HCT116 (cell line): Measurements from ENCODE around the gene ST7. TPM values are rescaled to one million over a fixed set of nuclear protein-coding genes. Genes with fewer than 3 reads are reported as not detected.

Experiments
- ATAC-seq: fragments of 200-7000 bp; cut with Tn5 transposase; 2 replicates; pipeline ENCODE4 v1.9.1; 2020; ENCODE audit warnings: mild to moderate bottlenecking, moderate library complexity
- BruUV-seq: library from RNA; stranded (reverse); fragments of 400-500 nt; replicated peaks from 2 replicates; lab custom pipeline; 2021; lab: Mats Ljungman, UMichigan
- CTCF ChIA-PET: fragments of 300-600 bp; sonication (Branson Sonifier 250); formaldehyde crosslinking; loops from one replicate; lab custom pipeline; 2021; ENCODE audit warnings: antibody characterized with exemption; lab: Charles Lee
- POLR2A ChIA-PET: fragments of 300-600, 350-600 bp; sonication (Branson Sonifier 250); formaldehyde crosslinking; loops from one replicate; lab custom pipeline; 2021; ENCODE audit warnings: antibody characterized with exemption; lab: Charles Lee
- RAD21 ChIA-PET, 2 experiments: fragments of 300-600 bp; sonication (Branson Sonifier 250); formaldehyde crosslinking; loops; one replicate each; lab custom pipeline; 2023; ENCODE audit warnings: low total read pairs in 2 of 2; ENCODE audit not compliant: uncharacterized antibody in 2 of 2, unreplicated experiment in 2 of 2, low non-redundant PET in 1 of 2; lab: Charles Lee
- DNase-seq: peaks from one replicate; pipeline ENCODE4 v3.0.0-alpha.2; 2010; ENCODE audit warnings: low read depth, low spot score
- H2AFZ ChIP-seq: fragments of 200-600 bp; shearing (Covaris generic), sonication (generic); 2 replicates; pipeline ENCODE4 v1.6.1; 2017; ENCODE audit warnings: low read depth, mixed run types, mixed read lengths, antibody characterized with exemption, low read length; ENCODE audit not compliant: poor library complexity, severe bottlenecking
- H3K27ac ChIP-seq: 2 replicates; pipeline ENCODE4 v1.5.1; 2012; ENCODE audit warnings: low read depth, low read length
- H3K27me3 ChIP-seq: fragments of 200-600 bp; sonication (generic); 2 replicates; pipeline ENCODE4 v1.6.1; 2016; ENCODE audit warnings: mixed run types, low read length, mixed read lengths; ENCODE audit not compliant: insufficient read depth
- H3K36me3 ChIP-seq, 2 experiments: fragments of 200-500 bp in 1 of 2; fragments of 200-600 bp in 1 of 2; sonication (Bioruptor generic) in 1 of 2; sonication (generic) in 1 of 2; 2 replicates each; pipeline versions ENCODE4 v1.5.1 to v1.6.1; 2014 to 2016; ENCODE audit warnings: low read length in 2 of 2, inconsistent platforms in 1 of 2, mixed read lengths in 1 of 2, mixed run types in 1 of 2; ENCODE audit not compliant: insufficient read depth in 2 of 2, control insufficient read depth in 1 of 2
- H3K4me1 ChIP-seq, 2 experiments: fragments of 200-600 bp in 1 of 2; sonication (generic) in 1 of 2; 2 replicates each; pipeline versions ENCODE4 v1.5.1 to v1.6.1; 2012 to 2017; ENCODE audit warnings: low read length in 2 of 2, inconsistent platforms in 1 of 2, mild to moderate bottlenecking in 1 of 2, mixed read lengths in 1 of 2, mixed run types in 1 of 2, moderate library complexity in 1 of 2; ENCODE audit not compliant: insufficient read depth in 2 of 2, control insufficient read depth in 1 of 2
- H3K4me2 ChIP-seq: fragments of 200-600 bp; sonication (generic); 2 replicates; pipeline ENCODE4 v1.6.1; 2017; ENCODE audit warnings: mixed run types, low read length, mixed read lengths
- H3K4me3 ChIP-seq, 2 experiments: fragments of 200-600 bp in 1 of 2; sonication (generic) in 1 of 2; replicated peaks in 1 of 2; 2 replicates each; pipeline ENCODE4 v1.5.1; 2011 to 2016; ENCODE audit warnings: low read length in 2 of 2, control low read depth in 1 of 2, low read depth in 1 of 2, mild to moderate bottlenecking in 1 of 2, mixed read lengths in 1 of 2, mixed run types in 1 of 2
- H3K79me2 ChIP-seq: fragments of 200-600 bp; sonication (generic); 2 replicates; pipeline ENCODE4 v1.6.1; 2017; ENCODE audit warnings: mild to moderate bottlenecking, mixed run types, low read length, moderate library complexity, mixed read lengths; ENCODE audit not compliant: insufficient read depth
- H3K9ac ChIP-seq: fragments of 200-600 bp; sonication (generic); 2 replicates; pipeline ENCODE4 v1.6.1; 2016; ENCODE audit warnings: low read length, mixed read lengths
- H3K9me2 ChIP-seq: fragments of 200-600 bp; sonication (generic), shearing (Covaris generic); 2 replicates; pipeline ENCODE4 v1.6.1; 2017; ENCODE audit warnings: mixed run types, mild to moderate bottlenecking, moderate library complexity; ENCODE audit not compliant: insufficient read depth
- H3K9me3 ChIP-seq, 2 experiments: fragments of 200-500 bp in 1 of 2; fragments of 200-600 bp in 1 of 2; sonication (Bioruptor generic) in 1 of 2; sonication (generic) in 1 of 2; 2 replicates each; pipeline ENCODE4 v1.6.1; 2014 to 2017; ENCODE audit warnings: low read length in 2 of 2, mixed read lengths in 2 of 2, inconsistent platforms in 1 of 2, low read depth in 1 of 2, mild to moderate bottlenecking in 1 of 2, mixed run types in 1 of 2, moderate library complexity in 1 of 2; ENCODE audit not compliant: control insufficient read depth in 1 of 2, insufficient read depth in 1 of 2
- H4K20me1 ChIP-seq: fragments of 200-600 bp; sonication (generic), shearing (Covaris generic); 2 replicates; pipeline ENCODE4 v1.6.1; 2017; ENCODE audit warnings: mixed run types, mild to moderate bottlenecking, moderate library complexity; ENCODE audit not compliant: insufficient read depth
- ATF3 ChIP-seq: IDR thresholded peaks from 2 replicates; pipeline ENCODE4 v1.6.1; 2012
- CTCF ChIP-seq, 3 experiments: fragments of 200-600 bp in 1 of 3; sonication (generic) in 1 of 3; IDR thresholded peaks in 2 of 3; conservative IDR thresholded peaks in 1 of 3; 2 replicates each; pipeline ENCODE4 v1.5.1; 2012 to 2017; ENCODE audit warnings: low read depth in 2 of 3, low read length in 2 of 3, antibody characterized with exemption in 1 of 3, borderline replicate concordance in 1 of 3, control low read depth in 1 of 3, mild to moderate bottlenecking in 1 of 3, mixed read lengths in 1 of 3, mixed run types in 1 of 3, moderate library complexity in 1 of 3; ENCODE audit not compliant: insufficient read depth in 1 of 3
- EGR1 ChIP-seq: IDR thresholded peaks from 2 replicates; pipeline ENCODE4 v1.6.1; 2012; ENCODE audit warnings: low read depth
- EZH2 ChIP-seq: fragments of 200-600 bp; sonication (generic); IDR thresholded peaks from 2 replicates; pipeline ENCODE4 v1.6.1; 2017; ENCODE audit warnings: antibody characterized with exemption, mixed run types
- JUND ChIP-seq: IDR thresholded peaks from 2 replicates; pipeline ENCODE4 v1.6.1; 2012
- MAX ChIP-seq: IDR thresholded peaks from 2 replicates; pipeline ENCODE4 v1.6.1; 2012
- POLR2AphosphoS5 ChIP-seq: IDR thresholded peaks from 2 replicates; pipeline ENCODE4 v1.6.1; 2011; ENCODE audit warnings: mild to moderate bottlenecking, low read depth, low read length, moderate library complexity
- SIN3A ChIP-seq: IDR thresholded peaks from 2 replicates; pipeline ENCODE4 v1.6.1; 2012; ENCODE audit warnings: low read depth
- SP1 ChIP-seq: IDR thresholded peaks from 2 replicates; pipeline ENCODE4 v1.6.1; 2012; ENCODE audit warnings: low read depth
- SRF ChIP-seq: IDR thresholded peaks from 2 replicates; pipeline ENCODE4 v1.6.1; 2012; ENCODE audit warnings: low read depth
- YY1 ChIP-seq: IDR thresholded peaks from 2 replicates; pipeline ENCODE4 v1.6.1; 2011; ENCODE audit warnings: low read length, low read depth, moderate library complexity, mild to moderate bottlenecking; ENCODE audit not compliant: insufficient replicate concordance; ENCODE audit errors: extremely low read depth
- ZNF274 ChIP-seq: fragments of 200-500 bp; sonication (Bioruptor generic); IDR thresholded peaks from 2 replicates; pipeline ENCODE4 v1.6.1; 2014; ENCODE audit warnings: mild to moderate bottlenecking, low read depth, low read length, inconsistent platforms
- intact Hi-C: fragments of 100-400 bp; cut with micrococcal nuclease; formaldehyde crosslinking; loops from 2 replicates; pipeline ENCODE4 v1.10.0; 2022
- total RNA-seq: library from RNA; stranded (reverse); gene quantifications from one replicate; pipeline ENCODE4 v1.2.1, GENCODE V29; 2021; ENCODE audit not compliant: unreplicated experiment

The ST7 gene
- total RNA-seq, 1 experiment from 2014 or later, result 12.6 TPM

- intact Hi-C loops, result no loop called here
- ChIA-PET RAD21 (no interaction called here), CTCF (no interaction called here), POLR2A (no interaction called here)
- H3K9ac ChIP-seq, result no peak overlapping the region
- H3K9me3 ChIP-seq, result no peaks in the 10 kb centered on the region
- H2AFZ ChIP-seq, result no peak overlapping the region
- H4K20me1 ChIP-seq, result no peaks in the 10 kb centered on the region
- no peak for DNase-seq
- no peak overlapping the region for H3K27ac ChIP-seq
- H3K36me3 ChIP-seq, result no peaks in the 10 kb centered on the region
- no peak overlapping the region for H3K4me3 ChIP-seq
- no peak for TF ChIP-seq ATF3
- no peak for TF ChIP-seq EZH2
- TF ChIP-seq SRF, result no peak
- no peak for TF ChIP-seq JUND
- TF ChIP-seq SP1, result no peak
- TF ChIP-seq SIN3A, result no peak
- no peak overlapping the region for H3K4me2 ChIP-seq
- no peaks in the 10 kb centered on the region for H3K27me3 ChIP-seq
- no peaks in the 10 kb centered on the region for H3K79me2 ChIP-seq
- H3K4me1 ChIP-seq, result peaks cover 0 to 9% of the 10 kb centered on the region in 2 experiments; a peak in 1 of 4 replicates
- H3K9me2 ChIP-seq, result no peaks in the 10 kb centered on the region
- ATAC-seq, result no peak
- no TSS peak for BruUV-seq
These were observed 26.1 kb downstream of the ST7 start for GRCh38 chr7:116979430-116979829.

GRCh38 chr7:116980354-116980753, 27.1 kb downstream of the ST7 start:
- H3K4me2 ChIP-seq, result no peak overlapping the region
- H3K9me3 ChIP-seq, result no peaks in the 10 kb centered on the region
- H4K20me1 ChIP-seq, result no peaks in the 10 kb centered on the region
- ChIA-PET CTCF (no interaction called here), POLR2A (no interaction called here), RAD21 (no interaction called here)
- no peak overlapping the region for H3K4me3 ChIP-seq
- no peak overlapping the region for H3K9ac ChIP-seq
- no peak for TF ChIP-seq SP1
- no peak for TF ChIP-seq SRF
- no peak for TF ChIP-seq ATF3
- no peak for TF ChIP-seq ZNF274
- no peak for TF ChIP-seq EGR1
- TF ChIP-seq CTCF (IDR thresholded peaks at IDR 0.05 in 2 of 3, conservative IDR thresholded peaks at IDR 0.05 in 1 of 3; ENCODE audit: borderline replicate concordance in 1 of 3, insufficient read depth in 1 of 3, low read depth in 2 of 3, low read length in 2 of 3), result no peak
- no peak for TF ChIP-seq MAX
- no peak for TF ChIP-seq POLR2AphosphoS5
- no peak for TF ChIP-seq YY1
- H2AFZ ChIP-seq, result no peak overlapping the region
- 0 out of 2 replicates have a peak, but pooled peaks cover 1% of the 10 kb centered on the region for H3K79me2 ChIP-seq
- DNase-seq, result no peak
- peaks cover 0 to 9% of the 10 kb centered on the region in 2 experiments; a peak in 1 of 4 replicates for H3K4me1 ChIP-seq
- BruUV-seq, result no TSS peak
- H3K9me2 ChIP-seq, result no peaks in the 10 kb centered on the region
- intact Hi-C loops, result no loop called here
- H3K36me3 ChIP-seq, result no peaks in the 10 kb centered on the region
- H3K27ac ChIP-seq, result no peak overlapping the region
- no peaks in the 10 kb centered on the region for H3K27me3 ChIP-seq
- no peak for ATAC-seq
